ENCODE measurements around the gene ADAM12.

DNA sequence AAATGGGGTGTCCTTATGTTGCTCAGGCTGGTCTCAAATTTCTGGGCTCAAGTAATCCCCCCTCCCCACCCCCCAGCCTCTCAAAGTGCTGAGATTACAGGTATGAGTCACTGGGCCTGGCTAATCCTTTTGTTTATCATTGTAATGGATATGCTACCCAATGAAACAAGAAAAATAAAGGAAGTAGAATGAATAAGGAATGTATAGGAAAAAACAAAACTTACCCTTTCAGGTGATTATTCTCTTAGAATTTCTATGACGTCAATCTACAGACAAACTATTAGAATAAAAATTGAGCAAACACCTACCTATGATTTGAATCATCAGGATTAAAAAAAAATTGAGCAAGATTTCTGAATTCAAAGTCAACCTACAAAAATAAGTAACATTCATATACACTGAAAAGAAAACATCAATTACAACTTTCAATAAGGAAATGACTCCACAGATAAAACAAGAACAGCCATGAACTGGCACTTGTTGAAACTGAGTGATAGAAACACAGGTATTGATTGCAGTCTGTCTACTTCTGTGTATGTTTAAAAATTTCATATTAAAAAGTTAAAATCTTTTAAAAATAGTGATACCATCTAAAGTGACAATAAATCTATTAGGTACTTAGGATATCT, 12.2 kb downstream of the ADAM12 start:
- no peak for TF ChIP-seq SUZ12 (IDR thresholded peaks at IDR 0.05; ENCODE audit: extremely low read depth, insufficient read depth, insufficient read length)
- no peak for TF ChIP-seq YY1 (IDR thresholded peaks at IDR 0.05; ENCODE audit: insufficient read depth, insufficient read length)
- no peak for TF ChIP-seq ZNF274 (IDR thresholded peaks at IDR 0.05; ENCODE audit: low read depth, low read length)

All from NT2/D1 (cell line).